Thoracic aorta (tissue), 2 donors: ENCODE results near the gene OR52H1. TPM values are rescaled to one million over a fixed set of nuclear protein-coding genes. Genes with fewer than 3 reads are reported as not detected.

ENCODE experiments used
- ATAC-seq: fragments of 150-250 bp; one replicate; pipeline ENCODE4 v1.8.0; 2017; ENCODE audit warnings: low read depth; ENCODE audit not compliant: insufficient number of reproducible peaks, low FRiP score
- DNase-seq: peaks from one replicate; pipeline ENCODE4 v3.0.0-alpha.2; 2020; ENCODE audit warnings: low spot score
- H3K27ac ChIP-seq, 2 donors: fragments of 200-600 bp; sonication (generic); 1 replicate in 1 of 2; 2 replicates in 1 of 2; pipeline ENCODE4 v1.5.1; 2016; ENCODE audit warnings: mild to moderate bottlenecking in 2 of 2, moderate library complexity in 2 of 2
- H3K27me3 ChIP-seq: fragments of 200-600 bp; sonication (generic); replicated peaks from 2 replicates; pipeline ENCODE4 v1.6.0; 2016; ENCODE audit warnings: mild to moderate bottlenecking; ENCODE audit not compliant: insufficient read depth
- H3K36me3 ChIP-seq: fragments of 200-600 bp; sonication (generic); one replicate; pipeline ENCODE4 v1.5.1; 2016
- H3K4me1 ChIP-seq, 2 donors: fragments of 200-600 bp; sonication (generic); 1 replicate in 1 of 2; 2 replicates in 1 of 2; pipeline versions ENCODE4 v1.5.1 to v1.6.0; 2016; ENCODE audit warnings: low read depth in 2 of 2, mild to moderate bottlenecking in 1 of 2; ENCODE audit not compliant: control insufficient read depth in 1 of 2
- H3K4me3 ChIP-seq: fragments of 200-600 bp; sonication (generic); 2 replicates; pipeline ENCODE4 v1.5.1; 2016; ENCODE audit warnings: mild to moderate bottlenecking
- H3K9me3 ChIP-seq: fragments of 200-600 bp; sonication (generic); 2 replicates; pipeline ENCODE4 v1.5.1; 2016
- CTCF ChIP-seq: fragments of 200-600 bp; sonication (generic); IDR thresholded peaks from one replicate; pipeline ENCODE4 v1.5.1; 2019; ENCODE audit warnings: antibody characterized with exemption
- total RNA-seq, 2 donors: library from RNA; depleted of rRNA; stranded (reverse); fragments of >200 nt; gene quantifications; one replicate each; pipeline versions ENCODE4 v1.1.0 to v1.2.3, GENCODE V29; 2016

Gene OR52H1
- total RNA-seq, 2 donors from 2014 or later = 0.81 to 2.0 TPM

- ATAC-seq (no peak), DNase-seq (no peak)
- Histone ChIP-seq H3K4me1 (no peaks in the 10 kb centered on the region), H3K36me3 (no peaks in the 10 kb centered on the region), H3K27me3 (no peaks in the 10 kb centered on the region), H3K4me3 (no peak within 1 kb of the TSS), H3K27ac (no peak within 1 kb of the TSS), H3K9me3 (no peaks in the 10 kb centered on the region)
- no peak for TF ChIP-seq CTCF
These were observed 38.5 kb downstream of the OR52H1 start, which contains the start of gene UBQLN3 for GRCh38 chr11:5509803-5510202. UBQLN3 (minus strand) TSS chr11:5509957; CDS start chr11:5509558, 399 bp downstream.

GRCh38 chr11:5508605-5509004 lies 39.7 kb downstream of the OR52H1 start:
- DNase-seq (no peak), ATAC-seq (no peak)
- Histone ChIP-seq H3K36me3 (no peaks in the 10 kb centered on the region), H3K27me3 (no peaks in the 10 kb centered on the region), H3K27ac (no peak overlapping the region), H3K4me3 (no peak overlapping the region), H3K9me3 (no peaks in the 10 kb centered on the region), H3K4me1 (no peaks in the 10 kb centered on the region)
- TF ChIP-seq CTCF = no peak

DNA sequence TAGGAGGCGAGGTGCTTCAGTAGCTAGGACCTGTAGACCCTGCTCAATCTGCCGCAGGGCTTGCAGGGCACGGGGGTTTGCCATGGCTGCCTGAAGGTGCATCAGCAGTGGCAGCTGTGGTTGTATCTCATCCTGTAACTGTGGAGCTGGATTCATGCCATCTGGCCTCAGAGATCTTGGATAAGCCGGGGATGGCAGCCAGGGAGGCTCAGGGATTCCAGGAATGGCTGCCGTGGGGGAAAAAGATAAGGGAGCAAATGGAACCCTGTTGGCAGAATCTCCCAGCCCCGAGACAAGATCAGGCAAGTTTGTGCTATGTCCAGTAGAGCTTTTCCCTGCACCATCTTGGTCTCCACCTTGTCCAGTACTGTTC lies 40.4 kb downstream of the OR52H1 start:
- Histone ChIP-seq H3K9me3 (no peaks in the 10 kb centered on the region), H3K4me1 (no peaks in the 10 kb centered on the region), H3K36me3 (no peaks in the 10 kb centered on the region), H3K4me3 (no peak overlapping the region), H3K27ac (no peak overlapping the region), H3K27me3 (no peaks in the 10 kb centered on the region)
- no peak for TF ChIP-seq CTCF
- ATAC-seq = no peak
- DNase-seq = no peak

DNA sequence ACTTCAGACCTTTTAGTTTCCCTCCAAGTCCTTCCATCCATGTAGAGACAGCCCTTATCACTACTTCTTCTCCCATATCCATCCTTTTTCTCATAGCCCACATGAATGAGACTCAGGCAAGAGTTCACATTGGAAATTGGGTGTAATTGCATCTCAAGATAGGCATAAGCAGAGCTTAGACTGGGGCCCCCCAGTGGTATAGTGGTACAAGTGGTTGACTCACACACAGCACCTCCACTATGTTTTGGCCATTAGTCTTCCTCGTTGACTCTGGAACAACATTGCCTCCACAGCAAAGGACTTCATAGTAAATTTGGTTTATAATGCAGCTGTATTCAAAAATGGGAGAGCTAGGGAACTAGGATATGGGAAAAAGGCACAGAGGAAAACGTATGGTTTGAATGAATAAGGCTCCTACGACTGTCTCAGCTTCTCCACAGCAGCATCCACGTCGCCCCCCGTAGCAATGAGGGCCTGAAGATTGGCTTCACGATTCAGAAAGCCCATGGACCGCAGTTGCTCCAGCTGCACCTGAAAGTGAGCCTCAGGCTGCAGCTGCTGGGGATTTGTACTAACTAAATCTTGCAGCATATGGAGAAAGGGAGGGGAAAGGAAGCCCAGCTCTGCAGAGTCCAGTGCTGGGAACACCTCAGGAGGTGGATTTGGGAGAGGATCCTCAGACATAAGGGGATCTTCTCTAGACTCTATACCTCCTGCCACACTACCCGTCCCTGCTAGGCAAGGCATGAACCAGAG lies 41.0 kb downstream of the OR52H1 start:
- Histone ChIP-seq H3K27me3 (no peaks in the 10 kb centered on the region), H3K4me3 (no peak overlapping the region), H3K4me1 (no peaks in the 10 kb centered on the region), H3K9me3 (no peaks in the 10 kb centered on the region), H3K36me3 (no peaks in the 10 kb centered on the region), H3K27ac (no peak overlapping the region)
- no peak for TF ChIP-seq CTCF
- DNase-seq (no peak), ATAC-seq (no peak)

DNA sequence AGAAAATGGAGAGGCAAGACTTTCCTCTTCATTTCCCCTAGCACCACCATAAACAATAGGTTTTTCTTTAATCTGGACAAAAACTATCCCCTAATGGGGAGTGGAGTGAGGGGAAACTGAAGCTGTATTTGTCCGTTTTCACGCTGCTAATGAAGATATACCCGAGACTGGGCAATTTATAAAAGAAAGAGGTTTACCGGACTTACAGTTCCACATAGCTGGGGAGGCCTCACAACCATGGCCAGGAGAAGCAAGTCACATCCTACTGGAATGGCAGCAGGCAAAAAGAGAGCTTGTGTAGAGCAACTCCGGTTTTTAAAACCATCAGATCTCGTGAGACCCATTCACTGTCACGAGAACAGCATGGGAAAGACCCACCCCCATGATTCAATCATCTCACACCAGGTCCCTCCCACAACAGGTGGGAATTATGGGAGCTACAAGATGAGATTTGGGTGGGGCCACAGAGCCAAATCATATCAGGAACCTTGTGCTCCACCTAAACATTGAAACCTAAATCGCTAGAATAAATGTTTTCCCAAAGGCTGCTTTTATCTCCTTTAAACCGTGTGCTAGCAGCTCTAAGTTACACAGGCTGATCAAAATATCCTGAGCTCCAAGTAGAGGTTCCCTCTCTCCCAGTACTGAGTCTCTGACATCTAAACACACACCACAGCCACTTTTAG lies 42.8 kb downstream of the OR52H1 start:
- Histone ChIP-seq H3K27ac (no peak overlapping the region), H3K9me3 (no peaks in the 10 kb centered on the region), H3K4me1 (no peaks in the 10 kb centered on the region), H3K36me3 (no peaks in the 10 kb centered on the region), H3K4me3 (no peak overlapping the region), H3K27me3 (no peaks in the 10 kb centered on the region)
- no peak for ATAC-seq
- TF ChIP-seq CTCF = no peak
- no peak for DNase-seq
